ENCODE measurements around the gene MMP17. TPM values are rescaled to one million over a fixed set of nuclear protein-coding genes. Genes with fewer than 3 reads are reported as not detected.

Gene MMP17
- total RNA-seq, 4 donors from 2014 or later: 1.3 to 3.1 (median 1.9) TPM

DNA sequence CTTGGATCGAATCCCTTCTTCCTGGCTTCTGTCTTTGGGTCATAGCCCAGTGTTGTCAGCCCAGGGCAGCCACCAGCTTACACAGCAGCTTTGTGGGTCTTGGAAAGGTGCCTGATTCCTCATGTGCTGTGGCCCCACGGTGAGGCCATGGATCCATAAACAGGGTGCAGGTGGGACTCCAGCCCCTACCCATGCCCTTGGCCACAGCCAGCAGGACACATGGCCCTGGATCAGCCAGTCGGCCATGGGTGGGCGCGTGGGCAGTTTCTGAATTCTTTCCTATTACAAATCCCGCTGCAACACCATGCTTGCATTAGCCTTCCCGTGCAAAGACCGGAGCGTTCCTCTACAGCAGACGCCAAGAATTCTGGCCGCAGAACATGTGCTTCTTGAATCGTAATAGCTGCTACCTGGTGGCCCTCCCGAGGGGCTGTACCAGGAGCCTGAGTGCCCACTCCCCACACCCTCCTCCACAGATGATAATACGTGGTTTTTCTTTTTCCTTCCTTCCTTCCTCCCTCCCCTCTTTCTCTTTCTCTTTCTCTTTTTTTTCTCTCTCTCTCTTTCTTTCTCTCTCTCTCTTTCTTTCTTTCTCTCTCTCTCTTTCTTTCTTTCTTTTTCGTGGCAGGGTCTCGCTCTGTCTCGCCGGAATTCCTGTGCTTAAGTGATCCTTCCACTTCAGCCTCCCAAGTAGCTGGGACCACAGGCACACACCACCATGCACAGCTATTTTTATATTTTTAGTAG, 2.9 kb upstream of the MMP17 start:
- Histone ChIP-seq H3K27ac (no peak overlapping the region), H3K36me3 (no peaks in the 10 kb centered on the region), H3K4me3 (no peak overlapping the region), H3K4me1 (peaks cover 22 to 44% (median 24%) of the 10 kb centered on the region in 3 donors), H3K27me3 (peaks cover 0 to 65% (median 6%) of the 10 kb centered on the region in 4 donors), H3K9me3 (no peaks in the 10 kb centered on the region)
- DNase-seq: no peak
- TF ChIP-seq CTCF (IDR thresholded peaks at IDR 0.05): no peak
- no peak for TF ChIP-seq POLR2A (IDR thresholded peaks at IDR 0.05)
- 56 to 61% methylated on average over 14 of the region's 18 CpGs for WGBS, 2 donors
- intact Hi-C loops (cut with DNase I): loop anchor here (10.0 kb wide), 2 partner anchors 211 to 721 kb away; no protein-coding TSS in a partner anchor

DNA sequence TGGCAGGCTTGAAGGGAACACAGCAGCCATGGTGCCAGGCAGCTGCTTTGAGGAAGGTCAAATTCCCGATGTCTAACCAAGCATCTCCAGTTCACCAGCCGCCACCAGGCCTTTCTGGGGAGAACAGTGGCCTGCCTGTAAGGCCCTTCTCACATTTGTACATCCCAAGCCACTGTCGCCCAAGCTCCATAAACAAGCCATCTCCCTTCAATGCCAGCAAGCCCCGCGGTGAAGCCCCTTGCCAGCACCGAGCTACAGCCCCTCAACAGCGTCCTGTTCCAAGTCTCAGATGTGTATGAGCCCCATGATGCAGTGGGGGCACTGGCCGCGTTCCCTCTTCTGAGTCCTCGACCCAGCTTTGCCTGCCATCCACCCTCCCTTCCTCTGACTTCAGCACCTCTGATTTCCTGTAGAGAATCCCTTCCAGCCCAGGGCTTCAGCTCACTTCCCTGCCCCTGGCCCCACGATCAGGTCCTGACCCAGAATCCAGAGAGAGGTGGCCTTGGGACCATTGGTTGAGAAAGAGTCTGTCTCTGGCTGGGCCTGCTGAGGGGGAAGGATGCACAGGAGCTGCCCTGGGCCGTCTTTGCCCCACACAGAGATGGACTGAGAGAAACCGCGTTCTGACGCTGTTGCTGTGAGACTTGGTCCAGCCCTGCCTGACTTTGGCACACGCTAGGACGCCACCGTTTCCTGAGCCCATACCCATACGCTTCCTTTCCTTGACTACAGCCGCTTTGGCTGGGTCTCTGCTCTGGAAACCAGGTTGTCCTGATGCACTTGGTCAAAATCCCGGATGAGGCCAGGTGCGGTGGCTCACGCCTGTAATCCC, 1.9 kb upstream of the MMP17 start:
- no peak for DNase-seq
- Histone ChIP-seq H3K9me3 (no peaks in the 10 kb centered on the region), H3K4me1 (peaks cover 30 to 54% (median 34%) of the 10 kb centered on the region in 3 donors), H3K27me3 (peaks cover 0 to 75% (median 6%) of the 10 kb centered on the region in 4 donors), H3K4me3 (no peak overlapping the region), H3K27ac (no peak overlapping the region), H3K36me3 (no peaks in the 10 kb centered on the region)
- intact Hi-C loops (cut with DNase I): loop anchor here (10.0 kb wide), 2 partner anchors 212 to 722 kb away; no protein-coding TSS in a partner anchor
- WGBS, 2 donors: 47 to 85% methylated on average over 7 to 11 of the region's 23 CpGs
- TF ChIP-seq POLR2A (IDR thresholded peaks at IDR 0.05) (no peak), CTCF (IDR thresholded peaks at IDR 0.05) (no peak)

DNA sequence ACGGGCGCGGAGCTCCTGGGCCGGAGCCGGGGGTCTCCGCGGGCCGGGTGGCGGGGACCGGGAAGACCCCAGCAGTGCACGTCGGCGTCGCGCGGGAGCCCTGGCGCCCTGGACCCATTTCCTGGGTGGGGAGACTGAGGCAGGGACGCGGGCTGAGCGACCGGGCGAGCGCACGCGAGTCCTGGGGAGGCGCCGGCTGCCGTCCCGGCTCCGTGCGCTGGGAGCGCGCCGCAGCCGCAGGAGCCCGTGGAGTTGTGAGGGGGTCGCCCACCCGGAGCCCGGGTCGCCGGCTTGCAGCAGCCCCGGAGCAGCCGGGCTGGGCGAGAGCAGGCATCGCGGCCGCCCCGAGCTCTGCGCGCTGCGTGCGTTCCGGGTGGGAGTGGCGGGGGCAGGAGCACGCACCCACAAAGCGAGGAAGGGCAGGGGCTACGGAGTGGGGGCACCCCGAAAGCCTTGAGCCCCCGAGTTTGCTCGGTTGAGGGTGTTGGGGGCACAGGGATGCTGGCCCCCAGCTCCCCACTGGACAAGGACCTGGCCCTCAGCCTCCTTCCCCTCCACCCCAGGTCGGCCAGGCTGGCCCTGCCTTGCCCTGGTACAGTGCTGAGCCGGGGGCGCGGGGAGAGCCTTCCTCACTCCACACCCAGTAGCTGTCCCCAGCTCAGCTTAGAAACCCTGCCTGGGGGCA, 620 bp downstream of the MMP17 start:
- H3K4me1 ChIP-seq: peaks cover 32 to 75% (median 43%) of the 10 kb centered on the region in 3 donors
- H3K9me3 ChIP-seq: no peaks in the 10 kb centered on the region
- peaks cover 0 to 92% (median 9%) of the 10 kb centered on the region in 4 donors for H3K27me3 ChIP-seq
- H3K36me3 ChIP-seq: no peaks in the 10 kb centered on the region
- WGBS, 2 donors: 0% methylated on average over 3 of the region's 64 CpGs; no CpG with 5 or more reads in 1 of the 2 donors
- H3K4me3 ChIP-seq: peak overlapping the region; percentile 36 to 67 (median 48)
- intact Hi-C loops (cut with DNase I): loop anchor here (10.0 kb wide), 2 partner anchors 214 to 724 kb away; no protein-coding TSS in a partner anchor
- H3K27ac ChIP-seq: peak overlapping the region in 2 of 4 donors; percentile 13 to 18
- TF ChIP-seq POLR2A (IDR thresholded peaks at IDR 0.05) (peak in 1 of 4 donors; percentile 14), CTCF (IDR thresholded peaks at IDR 0.05) (no peak)
- no peak for DNase-seq

GRCh38 chr12:131829356-131829747, 1.2 kb downstream of the MMP17 start:
- no peak for DNase-seq

More at GRCh38 chr12:131829356-131829747, 1.2 kb downstream of the MMP17 start:
- peak overlapping the region; percentile 36 to 67 (median 48) for H3K4me3 ChIP-seq
- H3K9me3 ChIP-seq: no peaks in the 10 kb centered on the region
- H3K27ac ChIP-seq: peak overlapping the region in 2 of 4 donors; percentile 18 to 83
- no peaks in the 10 kb centered on the region for H3K36me3 ChIP-seq
- H3K27me3 ChIP-seq: peaks cover 0 to 92% (median 9%) of the 10 kb centered on the region in 4 donors
- H3K4me1 ChIP-seq: peaks cover 32 to 77% (median 43%) of the 10 kb centered on the region in 3 donors
- no CpG with 5 or more reads among the region's 27 CpGs for WGBS, 2 donors
- TF ChIP-seq POLR2A (IDR thresholded peaks at IDR 0.05): no peak
- TF ChIP-seq CTCF (IDR thresholded peaks at IDR 0.05): no peak
- intact Hi-C loops (cut with DNase I): loop anchor here (10.0 kb wide), 2 partner anchors 215 to 725 kb away; no protein-coding TSS in a partner anchor

All from esophagus squamous epithelium (tissue), 5 donors.